Activated CD4-positive, alpha-beta T cell treated with anti-CD3 and anti-CD28 coated beads, Interleukin-2, Interleukin-6, amounts not matched to agents 100 ng/mL and 50 ng/mL, durations not matched to agents 16 hours and 8 hours (primary cell): ENCODE data around the gene CNTN6.
"Not testable (repeated sequence)": the region's sequence is repeated elsewhere in the genome, so short reads cannot be mapped to it uniquely, and the experiment has no call there.

ENCODE experiments used
- DNase-seq: peaks from one replicate; pipeline ENCODE4 v3.0.0-alpha.2; 2020

The CNTN6 gene

GRCh38 chr3:1292571-1293071 is 199.8 kb downstream of the CNTN6 start:
- DNase-seq: no peak

- DNase-seq: no peak
Measured at GRCh38 chr3:1294586-1294985, 201.8 kb downstream of the CNTN6 start.

GRCh38 chr3:1318296-1319005 is 225.6 kb downstream of the CNTN6 start:
- DNase-seq: no peak

GRCh38 chr3:1326546-1326945 is 233.7 kb downstream of the CNTN6 start:
- DNase-seq: no peak

- no peak for DNase-seq
Measured at GRCh38 chr3:1330107-1330506, 237.3 kb downstream of the CNTN6 start.

GRCh38 chr3:1346386-1346785 is 253.6 kb downstream of the CNTN6 start:
- DNase-seq: no peak

- DNase-seq: no peak
Measured at GRCh38 chr3:1348547-1348946, 255.7 kb downstream of the CNTN6 start.

GRCh38 chr3:1350885-1351284 is 258.1 kb downstream of the CNTN6 start:
- no peak for DNase-seq

- DNase-seq: no peak
Measured at GRCh38 chr3:1355691-1356090, 262.9 kb downstream of the CNTN6 start.

GRCh38 chr3:1356101-1356500 is 263.3 kb downstream of the CNTN6 start:
- DNase-seq: no peak

GRCh38 chr3:1365528-1365927 is 272.7 kb downstream of the CNTN6 start:
- DNase-seq: no peak

GRCh38 chr3:1374471-1374870 is 281.6 kb downstream of the CNTN6 start:
- no peak for DNase-seq

- no peak for DNase-seq
Measured at GRCh38 chr3:1375145-1375544, 282.3 kb downstream of the CNTN6 start.

GRCh38 chr3:1380926-1381646 is 288.3 kb downstream of the CNTN6 start:
- DNase-seq: peak; percentile 24

GRCh38 chr3:1381647-1382036 is 288.8 kb downstream of the CNTN6 start:
- no peak for DNase-seq

GRCh38 chr3:1387396-1387905 is 294.6 kb downstream of the CNTN6 start:
- DNase-seq: not testable (repeated sequence)

- DNase-seq: no peak
Measured at GRCh38 chr3:1394188-1394587, 301.4 kb downstream of the CNTN6 start.

- no peak for DNase-seq
Measured at GRCh38 chr3:1400571-1400970, 307.7 kb downstream of the CNTN6 start.

- no peak for DNase-seq
Measured at GRCh38 chr3:1404270-1404962, 311.6 kb downstream of the CNTN6 start.

- no peak for DNase-seq
Measured at GRCh38 chr3:1406250-1406649, 313.4 kb downstream of the CNTN6 start.

GRCh38 chr3:1421577-1421976 is 328.8 kb downstream of the CNTN6 start:
- no peak for DNase-seq

- DNase-seq: no peak
Measured at GRCh38 chr3:1423566-1424089, 330.8 kb downstream of the CNTN6 start.

- peak; percentile 1 for DNase-seq
Measured at GRCh38 chr3:1439395-1439794, 346.6 kb downstream of the CNTN6 start.
